Stomach (tissue), 4 donors: ENCODE data around the gene TAMM41.

Experiments used
- EP300 ChIP-seq: sonication (generic); formaldehyde crosslinking; IDR thresholded peaks from one replicate; pipeline ENCODE4 v1.6.1; 2017; ENCODE audit warnings: antibody characterized with exemption
- POLR2A ChIP-seq, 4 donors: fragments of 450-650 bp; IDR thresholded peaks; one replicate each; pipeline ENCODE4 v1.6.1; 2016; ENCODE audit warnings: antibody characterized with exemption in 4 of 4, control low read depth in 2 of 4, mild to moderate bottlenecking in 1 of 4, moderate library complexity in 1 of 4
- POLR2AphosphoS5 ChIP-seq, 3 donors: sonication (generic); formaldehyde crosslinking; IDR thresholded peaks; one replicate each; pipeline ENCODE4 v1.6.1; 2016; ENCODE audit warnings: antibody characterized with exemption in 3 of 3
- TF ChIP-seq, protein P1 (sequence below), 7 experiments: fragments of 450-650 bp in 4 of 7; fragments of 200-600 bp in 3 of 7; sonication (generic) in 3 of 7; IDR thresholded peaks; one replicate each; pipeline ENCODE4 v1.5.1; 2016 to 2019; ENCODE audit warnings: antibody characterized with exemption in 7 of 7, control low read depth in 2 of 7, mild to moderate bottlenecking in 1 of 7

DNA sequence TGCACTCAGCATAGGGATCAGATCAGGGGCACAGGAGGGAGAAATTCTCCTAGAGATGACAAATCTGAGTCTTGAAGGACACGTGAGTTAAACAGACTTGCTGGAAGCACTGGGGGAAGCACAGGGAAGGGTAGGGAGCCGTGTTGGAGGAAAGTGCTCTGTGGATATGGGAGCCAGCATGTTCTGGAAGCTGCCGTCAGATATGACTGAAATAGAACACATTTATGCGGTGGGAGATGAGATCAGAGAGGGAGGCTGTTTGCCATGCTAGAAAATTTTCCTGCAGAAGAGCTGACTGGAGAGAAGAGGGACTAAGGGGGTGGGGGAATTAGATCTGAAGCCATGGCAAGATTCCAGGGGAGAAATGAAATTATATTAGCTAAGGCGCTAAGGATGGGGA is 1.8 kb downstream of the TAMM41 start:
- TF ChIP-seq POLR2A (IDR thresholded peaks at IDR 0.05) (no peak), EP300 (no peak), POLR2AphosphoS5 (IDR thresholded peaks at IDR 0.05) (no peak)
- TF ChIP-seq, protein P1, sequence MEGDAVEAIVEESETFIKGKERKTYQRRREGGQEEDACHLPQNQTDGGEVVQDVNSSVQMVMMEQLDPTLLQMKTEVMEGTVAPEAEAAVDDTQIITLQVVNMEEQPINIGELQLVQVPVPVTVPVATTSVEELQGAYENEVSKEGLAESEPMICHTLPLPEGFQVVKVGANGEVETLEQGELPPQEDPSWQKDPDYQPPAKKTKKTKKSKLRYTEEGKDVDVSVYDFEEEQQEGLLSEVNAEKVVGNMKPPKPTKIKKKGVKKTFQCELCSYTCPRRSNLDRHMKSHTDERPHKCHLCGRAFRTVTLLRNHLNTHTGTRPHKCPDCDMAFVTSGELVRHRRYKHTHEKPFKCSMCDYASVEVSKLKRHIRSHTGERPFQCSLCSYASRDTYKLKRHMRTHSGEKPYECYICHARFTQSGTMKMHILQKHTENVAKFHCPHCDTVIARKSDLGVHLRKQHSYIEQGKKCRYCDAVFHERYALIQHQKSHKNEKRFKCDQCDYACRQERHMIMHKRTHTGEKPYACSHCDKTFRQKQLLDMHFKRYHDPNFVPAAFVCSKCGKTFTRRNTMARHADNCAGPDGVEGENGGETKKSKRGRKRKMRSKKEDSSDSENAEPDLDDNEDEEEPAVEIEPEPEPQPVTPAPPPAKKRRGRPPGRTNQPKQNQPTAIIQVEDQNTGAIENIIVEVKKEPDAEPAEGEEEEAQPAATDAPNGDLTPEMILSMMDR (IDR thresholded peaks at IDR 0.05) = no peak
